Measurements from ENCODE around the gene HNRNPU. TPM values are rescaled to one million over a fixed set of nuclear protein-coding genes. Genes with fewer than 3 reads are reported as not detected.

Gene HNRNPU
- total and polyA plus RNA-seq, 4 donors: 45.3 to 233 (median 136) TPM

DNA sequence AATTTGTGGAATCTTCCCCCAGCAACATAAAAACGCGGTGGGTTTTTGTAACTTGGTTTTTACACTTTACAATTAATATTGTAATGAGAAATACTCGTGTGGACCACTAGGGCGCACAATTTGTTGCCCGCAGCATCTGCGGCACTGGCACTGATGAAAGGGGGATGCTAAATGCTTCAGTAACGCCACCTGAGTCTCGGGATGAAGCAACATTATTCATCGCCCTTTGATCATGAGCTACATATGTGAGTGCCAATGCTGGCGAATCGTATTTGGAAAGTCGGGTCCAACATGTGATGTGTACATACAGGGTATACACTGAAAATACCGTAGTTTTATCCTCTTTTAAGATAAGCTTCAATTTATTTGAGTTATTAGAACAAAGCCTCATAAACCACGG lies 63.1 kb downstream of the HNRNPU start (continued):
- peak; percentile 19 for TF ChIP-seq FOXA2 (IDR thresholded peaks at IDR 0.05)

DNA sequence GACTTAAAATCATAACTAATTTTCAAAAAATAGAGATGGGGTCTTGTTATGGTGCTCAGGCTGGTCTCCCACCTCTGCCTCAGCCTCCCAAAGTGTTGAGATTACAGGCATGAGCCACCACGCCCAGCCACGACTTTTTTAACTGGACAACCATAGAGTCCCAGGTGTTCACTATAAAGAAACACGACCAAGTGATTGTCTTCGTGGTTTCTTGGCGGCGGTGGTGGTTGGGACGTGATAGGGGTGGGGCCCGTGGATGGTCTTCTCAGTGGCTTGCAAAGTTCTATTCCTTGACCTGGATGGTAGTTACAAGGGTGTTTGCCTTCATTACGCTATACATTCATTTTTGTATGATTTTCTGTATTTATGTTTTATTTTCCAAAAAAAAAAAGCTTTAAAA lies 63.5 kb downstream of the HNRNPU start:
- WGBS: 81% methylated on average over 9 of the region's 9 CpGs
- Histone ChIP-seq H3K36me3 (ENCODE audit: control insufficient read depth in 4 of 4, insufficient read depth in 3 of 4, low read depth in 1 of 4, low read length in 3 of 4) (no peaks in the 10 kb centered on the region), H3K9me3 (ENCODE audit: control insufficient read depth in 4 of 4, low read length in 3 of 4) (no peaks in the 10 kb centered on the region), H3K27ac (ENCODE audit: low read depth in 1 of 2, low read length in 2 of 2) (no peak overlapping the region), H3K27me3 (ENCODE audit: control insufficient read depth in 4 of 4, insufficient read depth in 4 of 4, low read length in 3 of 4) (no peaks in the 10 kb centered on the region), H3K4me1 (ENCODE audit: control insufficient read depth in 4 of 4, insufficient read depth in 4 of 4, low read length in 3 of 4) (no peaks in the 10 kb centered on the region), H3K4me3 (ENCODE audit: low read depth in 1 of 3, low read length in 3 of 3) (no peak overlapping the region), H3K9ac (ENCODE audit: low read depth in 1 of 2, low read length in 2 of 2) (no peak overlapping the region)
- TF ChIP-seq, protein P1, sequence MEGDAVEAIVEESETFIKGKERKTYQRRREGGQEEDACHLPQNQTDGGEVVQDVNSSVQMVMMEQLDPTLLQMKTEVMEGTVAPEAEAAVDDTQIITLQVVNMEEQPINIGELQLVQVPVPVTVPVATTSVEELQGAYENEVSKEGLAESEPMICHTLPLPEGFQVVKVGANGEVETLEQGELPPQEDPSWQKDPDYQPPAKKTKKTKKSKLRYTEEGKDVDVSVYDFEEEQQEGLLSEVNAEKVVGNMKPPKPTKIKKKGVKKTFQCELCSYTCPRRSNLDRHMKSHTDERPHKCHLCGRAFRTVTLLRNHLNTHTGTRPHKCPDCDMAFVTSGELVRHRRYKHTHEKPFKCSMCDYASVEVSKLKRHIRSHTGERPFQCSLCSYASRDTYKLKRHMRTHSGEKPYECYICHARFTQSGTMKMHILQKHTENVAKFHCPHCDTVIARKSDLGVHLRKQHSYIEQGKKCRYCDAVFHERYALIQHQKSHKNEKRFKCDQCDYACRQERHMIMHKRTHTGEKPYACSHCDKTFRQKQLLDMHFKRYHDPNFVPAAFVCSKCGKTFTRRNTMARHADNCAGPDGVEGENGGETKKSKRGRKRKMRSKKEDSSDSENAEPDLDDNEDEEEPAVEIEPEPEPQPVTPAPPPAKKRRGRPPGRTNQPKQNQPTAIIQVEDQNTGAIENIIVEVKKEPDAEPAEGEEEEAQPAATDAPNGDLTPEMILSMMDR (IDR thresholded peaks at IDR 0.05; ENCODE audit: low read depth, low read length, missing input control): no peak
- no peak for TF ChIP-seq NR2F2 (IDR thresholded peaks at IDR 0.05)
- TF ChIP-seq FOXA2 (IDR thresholded peaks at IDR 0.05): no peak
- no peak for TF ChIP-seq SP1 (IDR thresholded peaks at IDR 0.05)
- no peak for TF ChIP-seq JUND (IDR thresholded peaks at IDR 0.05)
- no peak for TF ChIP-seq FOXA1 (IDR thresholded peaks at IDR 0.05)
- TF ChIP-seq, protein P2, sequence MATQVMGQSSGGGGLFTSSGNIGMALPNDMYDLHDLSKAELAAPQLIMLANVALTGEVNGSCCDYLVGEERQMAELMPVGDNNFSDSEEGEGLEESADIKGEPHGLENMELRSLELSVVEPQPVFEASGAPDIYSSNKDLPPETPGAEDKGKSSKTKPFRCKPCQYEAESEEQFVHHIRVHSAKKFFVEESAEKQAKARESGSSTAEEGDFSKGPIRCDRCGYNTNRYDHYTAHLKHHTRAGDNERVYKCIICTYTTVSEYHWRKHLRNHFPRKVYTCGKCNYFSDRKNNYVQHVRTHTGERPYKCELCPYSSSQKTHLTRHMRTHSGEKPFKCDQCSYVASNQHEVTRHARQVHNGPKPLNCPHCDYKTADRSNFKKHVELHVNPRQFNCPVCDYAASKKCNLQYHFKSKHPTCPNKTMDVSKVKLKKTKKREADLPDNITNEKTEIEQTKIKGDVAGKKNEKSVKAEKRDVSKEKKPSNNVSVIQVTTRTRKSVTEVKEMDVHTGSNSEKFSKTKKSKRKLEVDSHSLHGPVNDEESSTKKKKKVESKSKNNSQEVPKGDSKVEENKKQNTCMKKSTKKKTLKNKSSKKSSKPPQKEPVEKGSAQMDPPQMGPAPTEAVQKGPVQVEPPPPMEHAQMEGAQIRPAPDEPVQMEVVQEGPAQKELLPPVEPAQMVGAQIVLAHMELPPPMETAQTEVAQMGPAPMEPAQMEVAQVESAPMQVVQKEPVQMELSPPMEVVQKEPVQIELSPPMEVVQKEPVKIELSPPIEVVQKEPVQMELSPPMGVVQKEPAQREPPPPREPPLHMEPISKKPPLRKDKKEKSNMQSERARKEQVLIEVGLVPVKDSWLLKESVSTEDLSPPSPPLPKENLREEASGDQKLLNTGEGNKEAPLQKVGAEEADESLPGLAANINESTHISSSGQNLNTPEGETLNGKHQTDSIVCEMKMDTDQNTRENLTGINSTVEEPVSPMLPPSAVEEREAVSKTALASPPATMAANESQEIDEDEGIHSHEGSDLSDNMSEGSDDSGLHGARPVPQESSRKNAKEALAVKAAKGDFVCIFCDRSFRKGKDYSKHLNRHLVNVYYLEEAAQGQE (IDR thresholded peaks at IDR 0.05): no peak
- no peak for TF ChIP-seq EGR1 (IDR thresholded peaks at IDR 0.05; ENCODE audit: low read depth in 2 of 2)
- TF ChIP-seq TAF1 (conservative IDR thresholded peaks at IDR 0.05): no peak
- no peak for TF ChIP-seq GABPA (IDR thresholded peaks at IDR 0.05 in 1 of 2, conservative IDR thresholded peaks at IDR 0.05 in 1 of 2)
- TF ChIP-seq HNF4G (IDR thresholded peaks at IDR 0.05): no peak
- TF ChIP-seq, protein P3, sequence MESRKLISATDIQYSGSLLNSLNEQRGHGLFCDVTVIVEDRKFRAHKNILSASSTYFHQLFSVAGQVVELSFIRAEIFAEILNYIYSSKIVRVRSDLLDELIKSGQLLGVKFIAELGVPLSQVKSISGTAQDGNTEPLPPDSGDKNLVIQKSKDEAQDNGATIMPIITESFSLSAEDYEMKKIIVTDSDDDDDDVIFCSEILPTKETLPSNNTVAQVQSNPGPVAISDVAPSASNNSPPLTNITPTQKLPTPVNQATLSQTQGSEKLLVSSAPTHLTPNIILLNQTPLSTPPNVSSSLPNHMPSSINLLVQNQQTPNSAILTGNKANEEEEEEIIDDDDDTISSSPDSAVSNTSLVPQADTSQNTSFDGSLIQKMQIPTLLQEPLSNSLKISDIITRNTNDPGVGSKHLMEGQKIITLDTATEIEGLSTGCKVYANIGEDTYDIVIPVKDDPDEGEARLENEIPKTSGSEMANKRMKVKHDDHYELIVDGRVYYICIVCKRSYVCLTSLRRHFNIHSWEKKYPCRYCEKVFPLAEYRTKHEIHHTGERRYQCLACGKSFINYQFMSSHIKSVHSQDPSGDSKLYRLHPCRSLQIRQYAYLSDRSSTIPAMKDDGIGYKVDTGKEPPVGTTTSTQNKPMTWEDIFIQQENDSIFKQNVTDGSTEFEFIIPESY (IDR thresholded peaks at IDR 0.05): no peak
- TF ChIP-seq, protein P4, sequence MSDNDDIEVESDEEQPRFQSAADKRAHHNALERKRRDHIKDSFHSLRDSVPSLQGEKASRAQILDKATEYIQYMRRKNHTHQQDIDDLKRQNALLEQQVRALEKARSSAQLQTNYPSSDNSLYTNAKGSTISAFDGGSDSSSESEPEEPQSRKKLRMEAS (IDR thresholded peaks at IDR 0.05): no peak
- TF ChIP-seq RXRA (IDR thresholded peaks at IDR 0.05): no peak
- TF ChIP-seq HNF4A (conservative IDR thresholded peaks at IDR 0.05): no peak
- TF ChIP-seq, protein P5, sequence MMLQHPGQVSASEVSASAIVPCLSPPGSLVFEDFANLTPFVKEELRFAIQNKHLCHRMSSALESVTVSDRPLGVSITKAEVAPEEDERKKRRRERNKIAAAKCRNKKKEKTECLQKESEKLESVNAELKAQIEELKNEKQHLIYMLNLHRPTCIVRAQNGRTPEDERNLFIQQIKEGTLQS (IDR thresholded peaks at IDR 0.05): no peak
- no peak for TF ChIP-seq RAD21 (IDR thresholded peaks at IDR 0.05)
- TF ChIP-seq YY1 (IDR thresholded peaks at IDR 0.05): no peak
- DNase-seq (ENCODE audit: low spot score): no peak

Other genes starting within 250 kb of the HNRNPU start
- gene DESI2, start 211.4 kb downstream of the HNRNPU start, total RNA-seq: 10 to 100 TPM; 14.4 to 14.6 TPM
- 1 to 10 TPM; 5.7 to 8.9 TPM for gene DESI2, start 211.4 kb downstream of the HNRNPU start, polyA plus RNA-seq
- 10 to 100 TPM; 16.7 to 17.1 TPM for gene COX20, start 28.9 kb downstream of the HNRNPU start, total RNA-seq
- gene COX20, start 28.9 kb downstream of the HNRNPU start, polyA plus RNA-seq: 10 to 100 TPM; 20.9 to 45.7 TPM

All from liver (tissue), 9 donors.